Activated CD8-positive, alpha-beta memory T cell treated with anti-CD3 and anti-CD28 coated beads, Interleukin-2, amount 50 U/mL, for 48 hours (primary cell): Measurements from ENCODE around the gene HAUS8.
A peak's percentile ranks its signal among the peaks of the same experiment; 100 is the strongest.
"Not testable (repeated sequence)": the region's sequence is repeated elsewhere in the genome, so short reads cannot be mapped to it uniquely, and the experiment has no call there.

Experiments
- DNase-seq: peaks from one replicate; pipeline ENCODE4 v3.0.0-alpha.2; 2020

HAUS8 gene

DNA sequence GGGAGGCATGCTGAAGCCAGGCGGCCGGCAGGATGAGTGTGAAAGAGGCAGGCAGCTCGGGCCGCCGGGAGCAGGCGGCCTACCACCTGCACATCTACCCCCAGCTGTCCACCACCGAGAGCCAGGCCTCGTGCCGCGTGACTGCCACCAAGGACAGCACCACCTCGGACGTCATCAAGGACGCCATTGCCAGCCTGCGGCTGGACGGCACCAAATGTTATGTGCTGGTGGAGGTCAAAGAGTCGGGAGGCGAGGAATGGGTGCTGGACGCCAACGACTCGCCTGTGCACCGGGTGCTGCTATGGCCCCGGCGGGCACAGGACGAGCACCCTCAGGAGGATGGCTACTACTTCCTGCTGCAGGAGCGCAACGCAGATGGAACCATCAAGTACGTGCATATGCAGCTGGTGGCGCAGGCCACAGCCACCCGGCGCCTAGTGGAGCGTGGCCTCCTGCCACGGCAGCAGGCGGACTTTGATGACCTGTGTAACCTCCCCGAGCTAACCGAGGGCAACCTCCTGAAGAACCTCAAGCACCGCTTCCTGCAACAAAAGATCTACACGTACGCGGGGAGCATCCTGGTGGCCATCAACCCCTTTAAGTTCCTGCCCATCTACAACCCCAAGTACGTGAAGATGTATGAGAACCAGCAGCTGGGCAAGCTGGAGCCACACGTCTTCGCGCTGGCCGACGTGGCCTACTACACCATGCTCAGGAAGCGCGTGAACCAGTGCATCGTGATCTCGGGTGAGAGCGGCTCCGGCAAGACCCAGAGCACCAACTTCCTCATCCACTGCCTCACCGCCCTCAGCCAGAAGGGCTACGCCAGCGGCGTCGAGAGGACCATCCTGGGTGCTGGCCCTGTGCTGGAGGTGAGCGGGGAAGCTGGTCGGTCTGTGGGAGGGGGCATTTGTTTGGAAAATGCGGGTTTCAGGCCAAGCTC, 26.7 kb upstream of the HAUS8 start:
- DNase-seq, result no peak

DNA sequence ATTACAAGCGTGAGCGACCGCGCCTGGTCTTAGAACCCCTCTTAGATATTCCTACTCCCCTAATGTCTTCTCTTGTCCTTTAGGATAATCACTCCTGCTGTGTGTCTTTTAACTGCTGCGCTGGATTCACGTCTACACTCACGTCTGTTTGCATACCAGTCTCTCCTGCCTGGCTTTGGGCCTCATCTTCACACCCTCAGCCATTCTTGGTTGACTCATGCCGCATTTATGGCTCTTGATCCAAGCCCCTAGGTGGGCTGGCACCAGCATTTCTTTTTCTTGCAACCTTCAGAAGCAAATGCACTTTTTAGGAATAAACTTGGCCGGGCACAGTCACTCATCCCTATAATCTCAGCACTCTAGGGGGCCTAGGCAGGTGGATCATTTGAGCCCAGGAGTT, 23.1 kb upstream of the HAUS8 start:
- no peak for DNase-seq

DNA sequence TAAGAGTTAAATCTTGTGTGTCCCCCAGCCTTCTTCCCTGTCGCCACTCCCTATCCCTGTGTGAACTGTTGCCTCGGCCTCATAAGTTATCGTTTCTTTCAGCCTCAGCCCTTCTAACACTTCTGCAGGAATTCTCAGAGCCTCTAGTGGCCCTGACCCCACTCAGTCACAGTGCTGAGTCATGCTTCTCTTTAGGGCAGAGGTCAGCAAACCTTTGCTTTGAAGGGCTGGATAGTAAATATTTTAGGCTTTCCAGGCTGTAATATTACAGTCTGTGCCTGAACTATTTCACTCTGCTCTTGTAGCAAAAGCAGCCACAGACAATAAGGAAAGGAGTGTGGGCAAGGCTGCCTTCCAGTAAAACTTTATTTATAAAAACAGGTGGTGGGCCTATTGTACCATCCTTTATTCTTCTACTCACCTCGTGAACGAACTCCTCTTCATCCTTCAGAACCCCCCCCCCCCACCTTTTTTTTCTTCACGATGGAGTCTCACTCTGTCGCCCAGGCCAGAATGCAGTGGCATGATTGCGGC, 22.4 kb upstream of the HAUS8 start:
- DNase-seq, result no peak

DNA sequence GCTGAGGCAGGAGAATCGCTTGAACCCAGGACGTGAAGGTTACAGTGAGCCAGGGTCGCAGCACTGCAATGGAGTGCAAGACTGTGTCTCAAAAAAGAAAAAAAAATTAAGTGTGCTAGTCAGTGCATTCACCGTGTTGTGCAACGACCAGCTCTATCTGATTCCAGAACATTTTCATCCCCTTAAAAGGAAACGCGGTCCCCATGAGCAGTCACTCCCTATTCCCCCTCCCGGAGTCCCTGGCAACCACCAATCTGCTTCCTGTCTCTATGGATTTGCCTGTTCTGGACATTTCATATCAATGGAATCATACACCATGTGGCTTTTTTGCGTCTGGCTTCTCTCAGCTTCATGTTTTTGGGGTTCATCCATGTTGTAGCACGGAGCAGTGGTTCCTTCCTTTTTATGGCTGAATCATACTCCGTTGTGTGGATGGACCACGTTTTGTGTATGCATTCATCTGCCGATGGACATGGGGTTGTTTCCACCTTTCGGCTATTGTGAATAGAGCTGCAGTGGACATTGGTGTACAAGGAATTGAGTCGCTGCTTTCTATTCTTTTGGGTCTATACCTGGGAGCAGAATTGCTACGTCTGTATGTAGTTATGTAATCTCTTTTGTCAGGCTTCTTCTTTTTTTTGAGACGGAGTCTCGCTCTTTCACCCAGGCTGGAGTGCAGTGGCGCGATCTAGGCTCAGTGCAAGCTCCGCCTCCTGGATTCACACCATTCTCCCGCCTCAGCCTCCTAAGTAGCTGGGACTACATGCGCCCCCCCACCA, 20.1 kb upstream of the HAUS8 start:
- DNase-seq, result no peak

DNA sequence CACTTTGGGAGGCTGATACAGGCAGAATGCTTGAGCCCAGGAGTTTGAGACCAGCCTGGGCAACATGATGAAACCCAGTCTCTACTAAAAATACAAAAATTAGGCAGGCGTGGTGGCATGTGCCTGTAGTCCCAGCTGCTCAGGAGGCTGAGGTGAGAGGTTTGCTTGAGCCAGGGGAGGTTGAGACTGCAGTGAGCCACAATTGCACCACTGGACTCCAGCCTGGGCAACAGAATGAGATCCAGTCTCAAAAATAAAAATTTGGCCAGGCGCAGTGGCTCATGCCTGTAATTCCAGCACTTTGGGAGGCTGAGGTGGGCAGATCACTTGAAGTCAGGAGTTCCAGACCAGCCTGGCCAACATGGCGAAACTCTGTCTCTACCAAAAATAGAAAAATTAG, 19.4 kb upstream of the HAUS8 start:
- not testable (repeated sequence) for DNase-seq

DNA sequence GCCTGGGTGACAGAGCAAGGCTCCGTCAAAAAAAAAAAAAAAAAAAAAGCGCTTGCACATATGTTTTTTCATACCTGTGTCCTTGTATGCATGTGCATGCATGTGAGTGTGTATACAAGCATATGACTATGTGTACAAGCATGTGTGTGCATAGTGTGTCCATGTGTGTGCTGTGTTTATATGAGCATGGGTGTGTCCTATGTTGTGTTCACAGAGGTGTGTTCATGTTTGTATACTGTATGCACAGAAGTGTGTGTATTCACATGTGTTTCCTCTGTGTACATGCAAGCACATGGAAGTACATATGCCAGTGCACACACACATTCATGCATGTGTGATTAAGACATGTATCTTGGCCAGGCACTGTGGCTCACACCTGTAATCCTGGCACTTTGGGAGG, 17.4 kb upstream of the HAUS8 start:
- no peak for DNase-seq

DNA sequence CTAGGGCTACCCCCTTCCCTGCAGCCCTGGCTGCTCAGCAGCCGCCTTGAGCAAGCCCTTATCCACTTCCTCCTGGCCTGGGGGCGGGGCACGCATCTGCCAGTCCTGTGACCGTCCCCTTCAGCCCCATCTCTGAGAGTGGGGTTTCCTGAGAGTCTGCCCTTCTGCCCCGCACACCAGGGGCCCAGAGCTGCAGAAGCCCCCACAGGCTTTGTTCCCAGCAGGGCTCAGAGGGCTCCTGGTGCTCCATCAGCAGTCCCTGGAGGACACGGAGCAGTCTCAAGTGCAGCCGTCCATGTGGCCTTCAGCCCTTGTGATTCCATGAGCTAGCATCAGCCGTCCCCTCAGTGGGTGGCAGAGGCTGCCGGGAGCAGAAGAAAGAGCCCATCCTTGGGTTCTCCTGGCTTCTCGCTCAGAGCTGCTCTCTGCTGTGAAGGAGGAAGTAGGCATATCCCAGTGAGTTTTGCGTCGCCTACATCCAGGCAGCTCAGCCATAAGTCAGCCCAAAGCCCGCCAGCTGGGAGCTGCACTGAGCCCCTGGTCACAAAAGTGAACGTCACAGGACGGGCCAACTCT, 16.6 kb upstream of the HAUS8 start:
- DNase-seq, result no peak

DNA sequence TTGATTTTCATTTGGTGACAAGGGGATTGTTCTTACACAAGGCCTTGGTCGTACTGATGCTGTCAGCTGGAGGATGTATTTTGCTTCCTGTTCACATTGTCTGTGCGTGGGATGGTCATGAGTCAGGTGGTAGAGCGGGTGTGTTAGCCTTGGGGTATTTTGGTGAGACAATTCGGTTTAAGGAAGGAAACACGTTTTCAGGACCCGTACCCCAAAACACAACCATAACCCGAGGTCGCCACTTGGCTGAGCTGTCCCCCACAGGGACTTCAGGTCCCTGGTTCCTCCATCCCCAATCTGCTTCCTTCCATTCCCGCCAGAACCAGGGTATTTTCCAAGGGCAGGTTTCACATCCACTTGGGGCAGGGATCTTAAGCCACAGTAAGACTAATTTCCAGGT, 15.3 kb upstream of the HAUS8 start:
- DNase-seq, result no peak

DNA sequence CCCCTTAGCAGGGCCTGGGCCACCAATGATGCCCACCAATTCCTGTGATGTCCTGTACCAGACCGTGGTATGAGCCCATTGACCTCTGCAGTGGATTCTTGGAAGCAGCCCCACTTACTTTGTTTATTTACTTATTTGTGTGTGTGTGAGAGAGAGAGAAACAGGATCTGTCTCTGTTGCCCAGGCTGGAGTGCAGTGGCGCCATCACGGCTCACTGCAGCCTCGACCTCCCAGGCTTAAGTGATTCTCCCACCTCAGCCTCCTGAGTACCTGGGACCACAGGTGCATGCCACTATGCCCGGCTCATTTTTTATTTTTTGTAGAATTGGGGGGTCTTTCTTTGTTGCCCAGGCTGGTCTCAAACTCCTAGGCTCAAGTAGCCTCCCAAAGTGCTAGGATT, 13.3 kb upstream of the HAUS8 start:
- DNase-seq, result no peak

DNA sequence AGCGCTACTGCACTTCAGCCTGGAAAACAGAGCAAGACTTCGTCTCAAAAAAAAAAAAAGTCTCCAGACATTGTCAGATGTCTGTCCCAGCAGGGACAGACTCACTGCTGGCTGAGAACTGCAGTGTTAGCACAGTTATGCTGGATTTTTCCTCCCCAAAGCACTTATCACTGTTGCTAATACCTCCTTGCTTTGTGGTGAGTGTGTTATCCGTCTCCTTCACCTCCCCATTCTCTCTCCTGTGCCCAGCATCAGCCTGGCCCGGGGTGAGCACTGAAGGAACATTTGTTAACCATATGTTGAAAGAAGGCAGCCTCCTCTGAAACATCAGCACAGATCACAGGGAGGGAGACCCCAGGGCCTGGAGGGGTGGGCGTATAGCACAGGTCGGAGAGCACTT, 11.6 kb upstream of the HAUS8 start:
- DNase-seq, result no peak

DNA sequence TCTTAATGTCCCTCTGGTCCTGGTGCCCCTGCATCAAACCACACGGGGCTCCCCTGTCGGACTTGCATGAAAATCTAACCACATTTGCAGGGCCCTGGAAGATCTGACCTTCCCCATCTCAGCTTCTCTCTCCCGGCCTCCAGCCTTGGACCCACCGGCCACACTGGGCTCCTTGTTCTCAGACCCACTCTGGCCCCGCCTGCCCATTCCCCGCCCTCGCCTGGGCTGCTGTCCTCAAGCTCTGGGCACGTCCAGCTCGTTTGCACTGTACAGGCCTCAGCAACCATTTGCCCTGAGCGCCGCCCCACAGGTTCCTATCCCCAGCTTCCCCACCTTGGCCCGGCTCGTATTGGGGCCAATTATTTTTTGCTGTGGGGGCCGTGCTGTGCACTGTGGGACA, 10.9 kb upstream of the HAUS8 start:
- no peak for DNase-seq

DNA sequence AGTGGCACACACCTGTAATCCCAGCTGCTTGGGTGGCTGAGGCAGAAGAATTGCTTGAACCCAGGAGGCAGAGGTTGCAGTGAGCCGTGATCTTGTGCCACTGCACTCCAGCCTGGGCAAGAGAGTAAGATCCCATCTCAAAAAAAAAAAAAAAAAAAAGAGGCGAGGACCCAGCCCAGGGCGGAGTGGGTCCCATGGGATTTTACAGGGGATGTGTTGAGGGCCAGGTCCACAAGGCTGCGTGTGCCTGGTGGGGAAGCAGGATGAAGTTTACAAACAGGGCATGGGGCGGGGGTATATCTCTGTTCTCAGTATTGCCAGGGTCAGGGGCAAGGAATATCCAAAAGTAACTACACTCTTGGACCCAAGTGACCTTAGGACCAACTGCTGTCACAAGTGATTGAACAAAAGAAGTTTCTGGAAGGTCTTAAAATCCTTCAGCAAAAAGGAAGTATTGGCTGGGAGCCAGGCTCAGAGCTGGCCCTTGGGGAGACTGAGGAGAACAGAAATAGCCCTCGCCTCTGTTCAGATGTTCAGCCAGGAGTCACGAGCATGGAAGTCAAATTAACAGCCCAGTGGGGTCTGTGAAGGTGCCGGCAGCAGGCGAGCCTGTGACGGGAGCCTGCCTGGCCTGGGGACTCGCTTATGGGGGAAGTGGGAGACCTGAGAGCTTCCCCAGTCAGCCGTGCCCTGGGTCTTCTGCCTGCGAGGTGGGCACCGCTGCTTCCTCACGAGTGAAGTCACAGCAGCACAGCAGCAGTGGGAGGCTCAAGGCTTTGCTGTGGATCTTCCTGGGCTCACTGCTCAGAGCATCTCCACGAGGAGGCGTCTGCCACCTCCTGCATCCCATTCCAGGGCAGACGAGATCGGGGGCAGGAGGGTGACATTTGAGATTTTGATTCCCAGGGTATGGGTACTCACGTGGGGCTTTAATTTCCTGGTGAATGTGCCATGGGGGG, 6.7 kb upstream of the HAUS8 start:
- no peak for DNase-seq

DNA sequence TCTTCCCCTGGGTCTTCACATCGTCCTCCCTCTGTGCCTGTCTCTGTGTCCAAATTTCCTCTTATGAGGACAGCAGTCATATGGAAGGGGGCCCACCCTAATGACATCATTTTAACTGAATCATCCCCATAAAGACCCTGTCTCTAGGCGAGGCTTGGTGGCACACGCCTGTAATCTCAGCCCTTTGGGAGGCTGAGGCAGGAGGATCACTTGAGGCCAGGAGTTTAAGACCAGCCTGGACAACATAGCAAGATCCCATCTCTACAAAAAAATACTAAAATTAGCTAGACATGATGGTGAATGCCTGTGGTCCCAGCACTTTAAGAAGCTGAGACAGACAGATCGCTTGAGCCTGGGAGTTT, 5.2 kb upstream of the HAUS8 start:
- DNase-seq, result no peak

DNA sequence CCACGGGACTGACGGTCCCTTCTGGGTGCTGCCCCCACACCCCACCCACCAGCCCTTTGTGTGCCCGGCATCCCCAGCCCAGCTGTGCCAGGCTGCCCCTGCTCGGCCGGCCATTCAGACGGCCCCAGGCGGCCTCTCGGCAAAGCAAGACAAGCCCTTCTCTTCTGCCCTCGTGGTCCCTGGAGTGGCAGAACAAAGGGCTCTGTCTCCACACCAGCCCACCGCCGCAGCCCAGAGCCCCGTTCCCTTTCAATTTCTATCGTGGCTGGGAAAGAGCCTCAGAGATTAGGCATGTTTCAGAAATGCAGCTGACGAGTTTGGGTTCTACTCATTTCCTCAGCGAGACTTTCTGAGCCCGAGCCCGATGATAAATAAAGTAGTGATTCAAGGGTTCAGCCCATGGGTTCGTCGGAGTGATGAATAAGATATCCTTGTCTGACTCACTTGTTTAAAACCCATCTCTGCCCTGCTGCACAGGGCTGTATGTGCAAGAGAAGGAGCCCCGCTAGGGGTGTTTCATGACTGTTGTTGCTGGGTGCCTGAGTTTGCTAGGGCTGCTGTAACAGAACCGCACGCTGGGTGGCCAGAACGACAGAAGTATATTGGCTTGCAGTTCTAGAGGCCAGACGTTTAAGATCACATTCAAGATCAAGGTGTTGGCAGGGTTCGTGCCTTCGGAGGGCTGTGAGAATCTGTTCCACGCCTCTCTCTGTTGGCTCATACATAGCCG, 4.6 kb upstream of the HAUS8 start:
- DNase-seq, result peak; percentile 85

DNA sequence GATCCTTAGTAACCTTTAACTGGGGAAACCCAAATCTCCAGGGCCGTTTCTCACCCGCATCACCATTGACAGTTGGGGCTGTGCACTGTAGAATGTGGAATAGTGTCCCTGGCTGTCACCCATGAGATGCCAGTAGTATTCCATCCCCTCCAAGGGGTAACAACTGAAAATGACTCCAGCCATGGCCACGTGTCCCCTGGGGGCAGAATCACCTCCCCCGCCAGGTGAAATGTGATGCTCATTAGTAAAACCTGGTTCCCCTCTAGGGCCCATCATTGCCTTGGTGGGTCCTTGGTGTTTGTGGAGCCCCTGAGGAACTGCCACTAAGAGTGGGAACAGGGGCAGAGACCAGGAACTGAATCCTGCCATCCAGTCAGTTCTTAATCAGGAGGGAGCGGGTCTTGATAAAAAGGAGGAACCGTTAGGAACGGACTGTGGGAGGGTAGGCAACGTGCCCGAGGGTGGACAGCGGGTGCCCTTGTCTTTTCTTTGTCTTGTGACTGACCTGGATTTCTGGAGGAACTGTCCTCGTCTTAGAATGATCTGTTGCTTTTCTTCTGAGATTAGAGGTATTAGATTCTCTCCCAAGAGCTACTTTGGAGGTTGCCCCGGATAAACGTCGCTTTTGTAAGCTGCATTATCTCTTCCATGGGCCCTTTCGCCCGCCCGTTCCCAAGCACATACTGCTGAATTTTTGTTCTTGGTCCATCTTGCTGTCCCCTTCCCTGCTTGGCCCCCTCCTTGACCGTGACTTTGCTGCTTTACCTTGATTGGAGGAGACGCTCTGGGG, 3.9 kb upstream of the HAUS8 start:
- no peak for DNase-seq

DNA sequence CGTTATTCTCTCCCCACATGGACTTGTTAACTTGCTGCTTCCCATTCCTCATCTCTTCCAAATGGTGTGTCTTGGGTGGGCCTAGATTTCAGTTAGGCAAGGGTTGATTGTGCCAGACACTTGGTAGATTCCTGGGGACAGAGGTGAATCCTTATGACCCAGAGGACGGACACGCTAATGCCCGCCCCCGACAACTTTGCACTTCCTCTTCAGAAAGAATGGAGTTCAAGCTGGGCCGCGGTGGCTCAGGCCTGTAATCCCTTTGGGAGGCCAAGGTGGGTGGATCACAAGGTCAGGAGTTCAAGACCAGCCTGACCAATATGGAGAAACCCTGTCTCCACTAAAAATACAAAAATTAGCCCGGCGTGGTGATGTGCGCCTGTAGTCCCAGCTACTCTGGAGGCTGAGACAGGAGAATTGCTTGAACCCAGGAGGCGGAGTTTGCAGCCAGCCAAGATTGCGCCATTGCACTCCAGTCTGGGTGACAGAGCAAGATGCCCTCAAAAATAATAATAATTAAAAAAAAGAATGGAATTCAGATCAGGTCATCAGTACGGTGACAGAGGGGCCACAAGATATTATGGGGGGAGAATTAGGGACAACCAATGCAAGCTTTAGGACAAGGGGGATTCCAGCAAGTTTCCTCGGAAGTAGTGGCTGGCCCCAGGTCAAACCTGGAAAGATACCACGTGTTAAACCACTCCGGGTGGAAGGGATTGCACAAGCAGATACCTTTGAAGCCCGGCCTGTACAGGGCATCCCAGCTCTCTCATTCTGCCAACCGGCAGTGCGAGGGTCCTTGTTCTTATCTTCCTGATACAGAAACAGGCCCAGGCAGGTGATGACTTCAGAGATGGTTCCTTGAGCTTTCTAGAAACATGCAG, 3.0 kb upstream of the HAUS8 start:
- no peak for DNase-seq

DNA sequence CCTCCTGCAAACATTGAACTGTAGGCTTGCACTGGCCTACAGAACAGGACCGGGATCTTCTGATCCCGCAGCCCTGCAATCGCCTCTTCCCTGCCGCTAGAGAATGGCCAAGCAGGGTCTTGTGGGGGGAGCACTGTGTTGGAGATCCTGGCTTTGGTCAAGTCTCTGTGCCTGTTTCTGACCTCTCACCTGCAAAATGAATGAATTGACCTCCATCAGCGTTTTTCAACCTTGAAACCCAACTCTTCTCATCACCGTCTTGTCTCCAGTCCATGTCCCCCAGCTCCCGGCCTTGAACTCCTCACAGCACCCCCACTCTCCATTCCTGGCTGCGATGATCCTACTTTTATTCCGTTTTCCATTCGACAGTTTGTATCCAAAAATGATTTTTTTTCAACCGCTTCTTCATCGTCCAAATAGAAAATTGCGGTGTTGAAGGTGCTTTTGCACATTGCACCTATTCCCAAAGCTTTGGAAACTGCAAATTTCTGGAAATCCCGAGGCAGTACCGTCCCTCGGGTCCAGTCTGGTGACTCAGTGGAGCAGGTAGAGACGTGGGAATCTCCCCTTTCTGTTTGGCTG, 2.3 kb upstream of the HAUS8 start:
- no peak for DNase-seq

DNA sequence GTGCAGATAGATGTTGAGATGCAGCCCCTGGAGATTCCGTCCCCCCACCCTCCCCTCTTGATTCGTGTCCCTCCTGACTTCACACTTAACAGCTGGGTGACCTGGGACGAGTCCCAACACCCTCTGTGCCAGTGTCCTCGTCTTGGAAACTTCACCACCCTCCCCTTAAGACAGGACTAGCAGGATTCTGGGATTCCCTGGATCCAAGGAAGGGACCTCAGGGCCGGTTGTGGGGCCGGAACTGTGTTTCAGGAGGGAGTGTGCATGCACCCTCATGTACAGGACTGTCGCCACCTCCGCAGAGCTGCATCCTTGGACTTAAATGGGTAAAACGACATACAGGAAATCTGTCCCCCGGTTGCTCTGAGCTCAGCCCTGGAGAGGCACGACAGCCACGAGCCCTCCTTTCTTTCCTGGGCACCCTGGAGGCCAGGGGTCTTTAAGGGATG, 1.3 kb upstream of the HAUS8 start:
- DNase-seq, result no peak

DNA sequence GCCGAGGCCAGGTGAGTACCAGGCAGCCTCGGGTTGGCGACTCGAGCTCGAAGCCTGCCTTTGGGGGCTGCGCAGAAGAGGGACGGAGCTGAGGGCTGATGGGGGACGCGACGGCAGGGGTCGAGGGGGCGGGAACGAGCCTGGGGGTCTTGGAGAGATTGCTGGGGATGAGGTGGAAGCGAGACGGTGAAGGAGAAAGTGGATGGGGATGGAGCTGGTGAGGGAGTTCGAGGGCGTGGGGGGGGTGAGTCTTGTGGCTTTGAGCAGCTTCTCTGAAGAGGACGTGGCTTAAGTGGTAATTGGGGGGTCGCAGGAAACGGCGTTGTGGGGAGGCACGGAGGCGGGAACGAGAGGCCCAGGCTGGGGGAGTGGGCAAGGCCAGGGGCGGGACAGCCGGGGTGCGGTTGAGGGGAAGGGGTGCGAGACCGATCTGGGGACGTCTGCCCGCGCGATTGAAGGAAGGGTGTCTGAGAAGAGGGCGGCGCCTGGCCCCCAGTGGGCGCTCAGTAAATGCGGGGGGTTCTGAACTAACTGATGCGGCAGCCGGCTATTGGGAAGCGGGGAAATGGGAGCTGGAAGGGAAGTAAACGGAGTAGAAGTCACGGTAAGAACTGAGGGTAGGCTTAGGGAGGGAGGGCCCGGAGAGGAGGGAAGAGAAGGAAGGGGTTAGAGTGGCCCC, 751 bp upstream of the HAUS8 start:
- peak; percentile 77 for DNase-seq
